Mesenchymal stem cell (in vitro differentiated cells and primary cell): ENCODE measurements around the gene SUPT3H.

Experiments
- DNase-seq: peaks from one replicate; pipeline ENCODE4 v3.0.0-alpha.2; 2013
- H2AFZ ChIP-seq: one replicate; pipeline ENCODE4 v1.6.1; 2013; ENCODE audit warnings: low read depth, mild to moderate bottlenecking, control low read depth, inconsistent platforms, low read length, moderate library complexity
- H2AK5ac ChIP-seq: 2 replicates; pipeline ENCODE4 v1.6.1; 2013; ENCODE audit warnings: low read length, moderate library complexity, mild to moderate bottlenecking, inconsistent platforms; ENCODE audit not compliant: severe bottlenecking
- H2BK120ac ChIP-seq: one replicate; pipeline ENCODE4 v1.6.1; 2013; ENCODE audit warnings: low read depth, mild to moderate bottlenecking, inconsistent platforms, low read length, moderate library complexity
- H2BK12ac ChIP-seq, 2 experiments: one replicate each; pipeline ENCODE4 v1.6.1; 2013; ENCODE audit warnings: inconsistent platforms in 2 of 2, low read length in 2 of 2, mild to moderate bottlenecking in 2 of 2, moderate library complexity in 2 of 2, control low read depth in 1 of 2
- H2BK15ac ChIP-seq: one replicate; pipeline ENCODE4 v1.6.1; 2013; ENCODE audit warnings: mild to moderate bottlenecking, low read depth, inconsistent platforms; ENCODE audit not compliant: poor library complexity, severe bottlenecking
- H2BK5ac ChIP-seq: 2 replicates; pipeline ENCODE4 v1.6.1; 2013; ENCODE audit warnings: low read depth, mild to moderate bottlenecking, low read length, control low read depth, inconsistent platforms; ENCODE audit not compliant: poor library complexity, severe bottlenecking
- H3K14ac ChIP-seq, 2 experiments: one replicate each; pipeline ENCODE4 v1.6.1; 2013; ENCODE audit warnings: inconsistent platforms in 2 of 2, low read length in 2 of 2, control low read depth in 1 of 2, mild to moderate bottlenecking in 1 of 2, moderate library complexity in 1 of 2
- H3K18ac ChIP-seq, 2 experiments: one replicate each; pipeline ENCODE4 v1.6.1; 2013; ENCODE audit warnings: inconsistent platforms in 2 of 2, low read length in 2 of 2, control low read depth in 1 of 2, low read depth in 1 of 2, mild to moderate bottlenecking in 1 of 2
- H3K23ac ChIP-seq, 2 experiments: one replicate each; pipeline ENCODE4 v1.6.1; 2013; ENCODE audit warnings: inconsistent platforms in 2 of 2, low read length in 2 of 2, mild to moderate bottlenecking in 2 of 2, moderate library complexity in 2 of 2, control low read depth in 1 of 2
- H3K27ac ChIP-seq: 2 replicates; pipeline ENCODE4 v1.5.1; 2013; ENCODE audit warnings: mild to moderate bottlenecking, moderate library complexity, low read length, control low read depth, inconsistent platforms; ENCODE audit not compliant: poor library complexity, severe bottlenecking
- H3K27me3 ChIP-seq, 2 experiments: 2 replicates each; pipeline versions ENCODE4 v1.6.1 to v1.7.0; 2013; ENCODE audit warnings: low read length in 2 of 2, mild to moderate bottlenecking in 2 of 2, moderate library complexity in 2 of 2, control low read depth in 1 of 2, inconsistent platforms in 1 of 2; ENCODE audit not compliant: control insufficient read depth in 1 of 2, insufficient read depth in 1 of 2
- H3K36me3 ChIP-seq, 2 experiments: 2 replicates each; pipeline versions ENCODE4 v1.6.1 to v1.7.0; 2013; ENCODE audit warnings: low read length in 2 of 2, control low read depth in 1 of 2, inconsistent platforms in 1 of 2, low read depth in 1 of 2, mild to moderate bottlenecking in 1 of 2; ENCODE audit not compliant: insufficient read depth in 2 of 2, control insufficient read depth in 1 of 2
- H3K4ac ChIP-seq, 2 experiments: one replicate each; pipeline ENCODE4 v1.6.1; 2013; ENCODE audit warnings: inconsistent platforms in 2 of 2, low read length in 2 of 2, mild to moderate bottlenecking in 2 of 2, moderate library complexity in 2 of 2, control low read depth in 1 of 2, low read depth in 1 of 2
- H3K4me1 ChIP-seq: 2 replicates; pipeline ENCODE4 v1.6.1; 2013; ENCODE audit warnings: low read depth, low read length, control low read depth; ENCODE audit not compliant: control insufficient read depth, insufficient read depth
- H3K4me2 ChIP-seq: 2 replicates; pipeline ENCODE4 v1.6.1; 2013; ENCODE audit warnings: low read length, mild to moderate bottlenecking, inconsistent platforms; ENCODE audit not compliant: poor library complexity, severe bottlenecking
- H3K4me3 ChIP-seq, 2 experiments: 2 replicates each; pipeline versions ENCODE4 v1.5.1 to v1.7.0; 2013; ENCODE audit warnings: low read length in 2 of 2, mild to moderate bottlenecking in 2 of 2, control low read depth in 1 of 2, low read depth in 1 of 2; ENCODE audit not compliant: insufficient read depth in 1 of 2
- H3K79me1 ChIP-seq: replicated peaks from 2 replicates; pipeline ENCODE4 v1.6.1; 2013; ENCODE audit warnings: mild to moderate bottlenecking, control low read depth, low read length, inconsistent platforms; ENCODE audit not compliant: poor library complexity, severe bottlenecking
- H3K9ac ChIP-seq: 2 replicates; pipeline ENCODE4 v1.7.0; 2013; ENCODE audit warnings: mild to moderate bottlenecking, low read length, moderate library complexity
- H3K9me3 ChIP-seq: 2 replicates; pipeline ENCODE4 v1.7.0; 2013; ENCODE audit warnings: mild to moderate bottlenecking, low read length; ENCODE audit not compliant: control insufficient read depth
- H4K8ac ChIP-seq: one replicate; pipeline ENCODE4 v1.6.1; 2013; ENCODE audit warnings: inconsistent platforms, mild to moderate bottlenecking, low read length, moderate library complexity
- H4K91ac ChIP-seq: one replicate; pipeline ENCODE4 v1.6.1; 2013; ENCODE audit warnings: mild to moderate bottlenecking, low read length, inconsistent platforms
- WGBS: methylation state at CpG from one replicate; pipeline ENCODE4 v1.1.7; 2013; ENCODE audit warnings: mixed read lengths; 5-methylcytosine and 5-hydroxymethylcytosine counted together

The SUPT3H gene

DNA sequence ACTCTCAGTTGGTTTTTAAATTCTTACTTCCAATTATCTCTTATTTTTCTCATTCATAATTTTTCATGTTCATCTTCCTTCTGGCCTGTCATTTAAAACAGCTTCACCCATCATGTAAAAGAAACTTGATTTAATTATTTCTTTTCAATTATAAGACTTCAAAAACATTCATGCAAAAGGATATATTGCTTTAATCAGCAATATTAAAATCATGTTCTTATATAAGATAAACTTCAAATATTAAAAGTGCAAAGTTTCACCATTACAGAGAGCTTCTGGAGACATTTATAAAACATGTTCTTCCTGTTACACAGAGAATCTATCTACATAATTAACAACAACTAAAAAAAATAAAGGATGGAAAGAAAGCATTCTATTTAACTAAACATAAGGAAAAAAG is 446.3 kb downstream of the SUPT3H start:
- H2BK120ac ChIP-seq: no peak overlapping the region

DNA sequence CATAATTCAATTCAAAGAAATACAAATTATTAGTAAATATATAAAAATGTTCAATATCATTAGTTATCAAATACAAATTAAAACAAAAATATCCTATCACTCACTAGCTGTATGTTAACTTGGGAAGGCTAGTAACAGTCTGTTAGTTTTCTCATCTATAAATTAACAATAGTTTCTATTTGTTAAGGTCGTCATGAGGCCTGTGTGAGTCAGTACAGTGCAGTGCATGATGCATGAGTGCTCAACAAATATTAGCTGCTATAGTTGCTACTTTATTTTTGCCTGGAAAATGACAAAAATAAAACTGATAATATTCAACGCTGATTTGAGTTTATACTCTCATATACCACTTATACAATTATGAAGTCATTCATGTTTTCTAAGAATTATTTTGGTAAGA is 451.2 kb downstream of the SUPT3H start:
- no peak overlapping the region for H2AK5ac ChIP-seq
- H2AFZ ChIP-seq: no peak overlapping the region
- no peak overlapping the region for H3K4me2 ChIP-seq
- H2BK5ac ChIP-seq: no peak overlapping the region
- peak overlapping the region; percentile 19 for H3K9ac ChIP-seq
- H3K27ac ChIP-seq: no peak overlapping the region
- H3K9me3 ChIP-seq: no peaks in the 10 kb centered on the region
- H3K4me1 ChIP-seq: peaks cover 3% of the 10 kb centered on the region
- no peak overlapping the region for H3K18ac ChIP-seq
- no peak overlapping the region for H2BK120ac ChIP-seq
- no peaks in the 10 kb centered on the region for H3K79me1 ChIP-seq
- no peak overlapping the region for H4K91ac ChIP-seq
- no peak overlapping the region for H3K14ac ChIP-seq
- H4K8ac ChIP-seq: no peak overlapping the region
- H2BK15ac ChIP-seq: no peak overlapping the region
- H3K27me3 ChIP-seq: no peaks in the 10 kb centered on the region
- H3K4ac ChIP-seq: no peak overlapping the region
- no peaks in the 10 kb centered on the region for H3K36me3 ChIP-seq
- no peak for DNase-seq
- WGBS: 71% methylated on average over 1 of the region's 2 CpGs
- no peak overlapping the region for H2BK12ac ChIP-seq
- no peak overlapping the region for H3K23ac ChIP-seq
- H3K4me3 ChIP-seq: no peak overlapping the region

More for the DNA sequence above, 446.3 kb downstream of the SUPT3H start:
- no peak overlapping the region for H3K9ac ChIP-seq
- no peaks in the 10 kb centered on the region for H3K36me3 ChIP-seq
- H3K27ac ChIP-seq: no peak overlapping the region
- no peak overlapping the region for H2BK15ac ChIP-seq
- no peak overlapping the region for H2BK12ac ChIP-seq
- DNase-seq: no peak
- no peaks in the 10 kb centered on the region for H3K4me1 ChIP-seq
- no peak overlapping the region for H3K23ac ChIP-seq
- no peak overlapping the region for H3K4ac ChIP-seq
- no peak overlapping the region for H3K4me2 ChIP-seq
- H2AK5ac ChIP-seq: no peak overlapping the region
- H3K27me3 ChIP-seq: no peaks in the 10 kb centered on the region
- H3K4me3 ChIP-seq: no peak overlapping the region
- no peaks in the 10 kb centered on the region for H3K79me1 ChIP-seq
- H4K91ac ChIP-seq: no peak overlapping the region
- H4K8ac ChIP-seq: no peak overlapping the region
- H3K18ac ChIP-seq: no peak overlapping the region
- H2BK5ac ChIP-seq: no peak overlapping the region
- no peak overlapping the region for H2AFZ ChIP-seq
- no peaks in the 10 kb centered on the region for H3K9me3 ChIP-seq
- H3K14ac ChIP-seq: no peak overlapping the region

DNA sequence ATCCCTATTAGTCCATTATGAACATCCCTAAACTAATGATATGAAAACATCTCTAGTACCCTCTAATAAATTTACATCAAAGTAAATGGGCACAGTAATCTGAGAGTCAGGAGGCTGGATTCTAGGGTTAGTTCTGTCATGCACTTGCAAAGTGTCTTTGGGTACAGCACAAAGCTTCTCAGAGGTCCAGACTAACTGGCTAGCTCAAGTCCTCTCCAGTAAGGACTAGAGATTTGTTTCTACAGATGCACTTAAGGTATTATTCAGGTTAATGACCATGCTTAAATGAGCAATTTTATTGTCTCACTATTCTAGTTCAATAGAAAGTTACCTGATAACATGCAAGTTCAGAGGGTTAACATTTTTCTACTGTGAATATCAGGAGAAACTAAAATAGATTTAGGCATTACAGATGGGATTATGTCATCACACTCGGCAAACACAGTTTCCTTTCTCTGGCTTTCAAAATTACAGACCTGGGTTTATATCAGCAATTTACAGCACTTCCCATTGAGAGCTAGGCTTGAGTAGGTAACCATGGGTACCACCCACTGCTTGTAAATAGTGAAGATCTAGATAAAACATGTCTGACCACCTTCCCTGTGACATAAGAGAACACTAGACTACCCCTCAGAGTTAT is 452.5 kb downstream of the SUPT3H start:
- no peak overlapping the region for H2AK5ac ChIP-seq
- DNase-seq: peak; percentile 51
- H3K23ac ChIP-seq: no peak overlapping the region
- H4K8ac ChIP-seq: no peak overlapping the region
- H3K18ac ChIP-seq: no peak overlapping the region
- H2AFZ ChIP-seq: no peak overlapping the region
- H3K4me3 ChIP-seq: no peak overlapping the region
- no peak overlapping the region for H2BK5ac ChIP-seq
- no peaks in the 10 kb centered on the region for H3K9me3 ChIP-seq
- H4K91ac ChIP-seq: no peak overlapping the region
- H3K4me2 ChIP-seq: no peak overlapping the region
- H3K14ac ChIP-seq: no peak overlapping the region
- no peaks in the 10 kb centered on the region for H3K36me3 ChIP-seq
- no peak overlapping the region for H3K27ac ChIP-seq
- H2BK120ac ChIP-seq: no peak overlapping the region
- H2BK15ac ChIP-seq: no peak overlapping the region
- no peaks in the 10 kb centered on the region for H3K27me3 ChIP-seq
- H3K4ac ChIP-seq: no peak overlapping the region
- H2BK12ac ChIP-seq: no peak overlapping the region
- peaks cover 3% of the 10 kb centered on the region for H3K4me1 ChIP-seq
- 67% methylated on average over 1 of the region's 1 CpG for WGBS
- no peaks in the 10 kb centered on the region for H3K79me1 ChIP-seq
- peak overlapping the region; percentile 50 for H3K9ac ChIP-seq

DNA sequence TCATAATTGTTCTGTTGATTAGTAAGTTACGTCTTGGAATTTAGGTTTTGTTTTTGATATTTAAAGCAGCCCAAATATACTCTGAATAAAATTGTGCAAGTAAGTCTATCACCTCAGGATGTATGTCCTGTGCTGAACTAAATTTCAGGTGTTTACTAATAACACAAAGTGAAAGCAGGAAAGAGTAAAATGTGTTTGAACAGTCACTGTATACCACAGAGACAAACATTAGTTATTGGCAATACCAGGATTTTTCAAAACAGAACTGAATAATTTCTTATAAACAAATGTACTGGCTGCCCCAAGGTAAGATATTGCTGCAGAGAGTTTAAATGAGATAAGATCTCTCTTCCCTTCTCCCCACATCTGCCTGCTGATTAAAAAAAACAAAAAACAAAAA is 454.3 kb downstream of the SUPT3H start:
- Histone ChIP-seq H3K4ac (no peak overlapping the region), H3K79me1 (no peaks in the 10 kb centered on the region), H3K18ac (no peak overlapping the region), H3K4me1 (peaks cover 3% of the 10 kb centered on the region), H2BK12ac (no peak overlapping the region), H3K9me3 (no peaks in the 10 kb centered on the region), H3K36me3 (no peaks in the 10 kb centered on the region), H3K27ac (no peak overlapping the region), H2BK15ac (no peak overlapping the region), H2AFZ (no peak overlapping the region), H2BK120ac (no peak overlapping the region), H2AK5ac (no peak overlapping the region), H3K27me3 (no peaks in the 10 kb centered on the region), H3K9ac (no peak overlapping the region), H3K14ac (no peak overlapping the region), H3K4me3 (no peak overlapping the region), H4K91ac (no peak overlapping the region), H3K4me2 (no peak overlapping the region), H2BK5ac (no peak overlapping the region), H3K23ac (no peak overlapping the region), H4K8ac (no peak overlapping the region)
- no peak for DNase-seq
- 100% methylated on average over 1 of the region's 1 CpG for WGBS
